MM.1S (cell line): ENCODE data around the gene CTNNA3.

Experiments
- DNase-seq: peaks from one replicate; pipeline ENCODE4 v3.0.0-alpha.2; 2015
- H2AFZ ChIP-seq: fragments of 300-600 bp; sonication (generic); 2 replicates; pipeline ENCODE4 v1.6.0; 2016; ENCODE audit warnings: antibody characterized with exemption, low read length
- H3F3A ChIP-seq: fragments of 300-600 bp; sonication (generic); 2 replicates; pipeline ENCODE4 v1.6.1; 2016; ENCODE audit warnings: mild to moderate bottlenecking, antibody characterized with exemption, low read length, moderate library complexity, mixed read lengths; ENCODE audit not compliant: insufficient read depth
- H3K27ac ChIP-seq: fragments of 300-600 bp; sonication (generic); 2 replicates; pipeline ENCODE4 v1.5.1; 2016; ENCODE audit warnings: mild to moderate bottlenecking, low read length
- H3K27me3 ChIP-seq: fragments of 300-600 bp; sonication (generic); replicated peaks from 2 replicates; pipeline ENCODE4 v1.6.0; 2016; ENCODE audit warnings: low read length; ENCODE audit not compliant: insufficient read depth
- H3K36me3 ChIP-seq: fragments of 300-600 bp; sonication (generic); replicated peaks from 2 replicates; pipeline ENCODE4 v1.6.1; 2016; ENCODE audit warnings: mild to moderate bottlenecking, low read length, mixed read lengths; ENCODE audit not compliant: insufficient read depth
- H3K4me1 ChIP-seq: fragments of 300-600 bp; sonication (generic); 2 replicates; pipeline ENCODE4 v1.6.1; 2016; ENCODE audit warnings: low read length, mixed read lengths
- H3K4me2 ChIP-seq: fragments of 300-600 bp; sonication (generic); 2 replicates; pipeline ENCODE4 v1.6.0; 2016; ENCODE audit warnings: low read depth, low read length
- H3K4me3 ChIP-seq: fragments of 300-600 bp; sonication (generic); 2 replicates; pipeline ENCODE4 v1.5.1; 2016; ENCODE audit warnings: low read length, mixed read lengths
- H3K79me2 ChIP-seq: fragments of 300-600 bp; sonication (generic); 2 replicates; pipeline ENCODE4 v1.6.1; 2016; ENCODE audit warnings: mixed run types, low read length, mixed read lengths
- H3K9ac ChIP-seq: fragments of 300-600 bp; sonication (generic); 2 replicates; pipeline ENCODE4 v1.6.1; 2016; ENCODE audit warnings: low read length, mixed read lengths
- H3K9me2 ChIP-seq: fragments of 300-600 bp; sonication (generic); replicated peaks from 2 replicates; pipeline ENCODE4 v1.6.1; 2016; ENCODE audit warnings: mild to moderate bottlenecking, low read length, mixed read lengths; ENCODE audit not compliant: insufficient read depth
- H3K9me3 ChIP-seq: fragments of 300-600 bp; sonication (generic); replicated peaks from 2 replicates; pipeline ENCODE4 v1.6.1; 2016; ENCODE audit warnings: mild to moderate bottlenecking, low read length, mixed read lengths; ENCODE audit not compliant: insufficient read depth
- H4K20me1 ChIP-seq: fragments of 300-600 bp; sonication (generic); 2 replicates; pipeline ENCODE4 v1.6.1; 2016; ENCODE audit warnings: mild to moderate bottlenecking, low read length, moderate library complexity, mixed read lengths; ENCODE audit not compliant: insufficient read depth
- CTCF ChIP-seq: fragments of 300-600 bp; sonication (generic); IDR thresholded peaks from 2 replicates; pipeline ENCODE4 v1.5.1; 2016; ENCODE audit warnings: antibody characterized with exemption, low read length, mixed read lengths
- EZH2 ChIP-seq: fragments of 300-600 bp; sonication (generic); optimal IDR thresholded peaks from 2 replicates; pipeline ENCODE3; 2017; ENCODE audit warnings: low read depth, mild to moderate bottlenecking, antibody characterized with exemption, low read length, mixed read lengths
- EZH2phosphoT487 ChIP-seq: fragments of 300-600 bp; sonication (generic); IDR thresholded peaks from 2 replicates; pipeline ENCODE4 v1.6.1; 2018; ENCODE audit warnings: antibody characterized with exemption, low read length

The CTNNA3 gene

GRCh38 chr10:66803174-66803573 lies 892.8 kb downstream of the CTNNA3 start:
- H3K9me2 ChIP-seq, result no peaks in the 10 kb centered on the region
- TF ChIP-seq CTCF (no peak), EZH2 (no peak), EZH2phosphoT487 (no peak)
- no peaks in the 10 kb centered on the region for H3K27me3 ChIP-seq
- no peaks in the 10 kb centered on the region for H4K20me1 ChIP-seq
- H3K36me3 ChIP-seq, result no peaks in the 10 kb centered on the region
- H3K4me2 ChIP-seq, result no peak overlapping the region
- H3K27ac ChIP-seq, result no peak overlapping the region
- no peaks in the 10 kb centered on the region for H3K4me1 ChIP-seq
- H3K9ac ChIP-seq, result no peak overlapping the region
- no peaks in the 10 kb centered on the region for H3K79me2 ChIP-seq
- no peak for DNase-seq
- no peak overlapping the region for H2AFZ ChIP-seq
- H3K4me3 ChIP-seq, result no peak overlapping the region
- H3F3A ChIP-seq, result no peaks in the 10 kb centered on the region
- no peaks in the 10 kb centered on the region for H3K9me3 ChIP-seq

GRCh38 chr10:66799474-66799873 lies 896.5 kb downstream of the CTNNA3 start:
- no peaks in the 10 kb centered on the region for H3F3A ChIP-seq
- no peaks in the 10 kb centered on the region for H3K4me1 ChIP-seq
- H4K20me1 ChIP-seq, result no peaks in the 10 kb centered on the region
- peak overlapping the region; percentile 37 for H3K4me3 ChIP-seq
- DNase-seq, result peak; percentile 13
- H2AFZ ChIP-seq, result peak overlapping the region; percentile 18; the same call in 1 of the 2 replicates
- no peak overlapping the region for H3K9ac ChIP-seq
- H3K79me2 ChIP-seq, result no peaks in the 10 kb centered on the region
- TF ChIP-seq CTCF (no peak), EZH2phosphoT487 (no peak), EZH2 (no peak)
- no peaks in the 10 kb centered on the region for H3K36me3 ChIP-seq
- H3K27ac ChIP-seq, result no peak overlapping the region
- no peaks in the 10 kb centered on the region for H3K9me3 ChIP-seq
- H3K27me3 ChIP-seq, result no peaks in the 10 kb centered on the region
- peak overlapping the region; percentile 55 for H3K4me2 ChIP-seq
- no peaks in the 10 kb centered on the region for H3K9me2 ChIP-seq

- H3K9ac ChIP-seq, result no peak overlapping the region
- no peak overlapping the region for H3K4me2 ChIP-seq
Measured at GRCh38 chr10:66795866-66796265, 900.1 kb downstream of the CTNNA3 start.

More at GRCh38 chr10:66795866-66796265, 900.1 kb downstream of the CTNNA3 start:
- no peaks in the 10 kb centered on the region for H3K79me2 ChIP-seq
- H3K9me2 ChIP-seq, result no peaks in the 10 kb centered on the region
- DNase-seq, result no peak
- no peak overlapping the region for H3K4me3 ChIP-seq
- no peak for TF ChIP-seq EZH2phosphoT487
- no peak for TF ChIP-seq CTCF
- no peak for TF ChIP-seq EZH2
- no peaks in the 10 kb centered on the region for H3K4me1 ChIP-seq
- H2AFZ ChIP-seq, result no peak overlapping the region
- H3K27me3 ChIP-seq, result no peaks in the 10 kb centered on the region
- H3K27ac ChIP-seq, result no peak overlapping the region
- no peaks in the 10 kb centered on the region for H3F3A ChIP-seq
- no peaks in the 10 kb centered on the region for H3K9me3 ChIP-seq
- H3K36me3 ChIP-seq, result no peaks in the 10 kb centered on the region
- no peaks in the 10 kb centered on the region for H4K20me1 ChIP-seq
